Germinal center (tissue), 1 donor: ENCODE measurements around the gene HS6ST2.
A peak's percentile ranks its signal among the peaks of the same experiment; 100 is the strongest.

ENCODE experiments used
- DNase-seq: peaks from one replicate; pipeline ENCODE4 v3.0.0; 2012; ENCODE audit warnings: mixed read lengths, low spot score

Gene HS6ST2

DNA sequence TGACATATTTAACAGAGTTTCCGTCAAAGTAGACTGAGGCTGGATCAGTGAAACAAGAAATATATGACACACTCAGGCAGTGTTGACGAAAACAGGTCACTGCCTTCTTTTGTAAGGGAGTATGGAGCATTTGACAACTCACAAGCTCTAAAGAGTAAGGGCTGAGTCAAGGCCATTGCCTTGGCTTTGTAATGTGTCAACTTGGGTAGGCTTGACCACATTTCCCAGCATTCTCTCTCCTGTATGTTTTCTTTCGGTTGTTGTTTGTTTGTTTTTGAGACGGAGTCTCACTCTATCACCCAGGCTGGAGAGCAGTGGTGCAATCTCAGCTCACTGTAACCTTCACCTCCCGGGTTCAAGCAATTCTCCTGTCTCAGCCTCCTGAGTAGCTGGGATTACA lies 344.6 kb downstream of the HS6ST2 start:
- DNase-seq, result no peak

DNA sequence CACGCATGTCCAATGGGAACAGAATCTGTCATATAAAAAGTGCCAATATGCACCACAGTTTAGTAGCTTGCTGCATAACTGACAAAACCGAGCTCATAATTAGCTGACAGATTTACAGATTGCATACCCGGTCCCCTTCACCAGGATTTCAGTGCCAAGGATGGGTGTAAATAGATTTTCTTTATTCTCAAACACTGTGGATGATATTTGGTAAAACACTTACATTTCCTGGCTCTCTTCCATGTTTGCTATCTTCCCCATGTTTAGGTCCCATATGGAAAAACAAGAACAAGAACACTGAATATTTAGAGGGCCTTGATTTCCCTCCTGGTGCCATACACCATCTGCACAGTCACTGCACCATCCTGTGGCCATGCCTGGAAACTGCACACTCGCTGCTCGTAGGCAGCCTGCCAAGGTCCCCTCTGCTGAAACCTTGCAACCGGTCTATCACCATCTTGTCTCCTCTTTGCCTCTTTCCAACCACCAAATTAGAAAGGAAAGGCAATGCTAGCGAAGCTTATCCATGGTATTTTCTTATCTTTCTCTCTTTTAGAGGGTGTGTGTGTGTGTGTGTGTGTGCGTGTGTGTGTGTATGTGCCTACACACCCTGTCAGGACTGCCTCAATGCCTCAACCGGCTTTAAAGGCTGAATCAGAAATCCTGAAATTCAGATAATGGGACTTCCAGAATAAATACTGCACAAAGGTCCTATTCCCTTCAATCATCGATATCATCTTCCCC lies 345.4 kb downstream of the HS6ST2 start:
- peak; percentile 9 for DNase-seq

DNA sequence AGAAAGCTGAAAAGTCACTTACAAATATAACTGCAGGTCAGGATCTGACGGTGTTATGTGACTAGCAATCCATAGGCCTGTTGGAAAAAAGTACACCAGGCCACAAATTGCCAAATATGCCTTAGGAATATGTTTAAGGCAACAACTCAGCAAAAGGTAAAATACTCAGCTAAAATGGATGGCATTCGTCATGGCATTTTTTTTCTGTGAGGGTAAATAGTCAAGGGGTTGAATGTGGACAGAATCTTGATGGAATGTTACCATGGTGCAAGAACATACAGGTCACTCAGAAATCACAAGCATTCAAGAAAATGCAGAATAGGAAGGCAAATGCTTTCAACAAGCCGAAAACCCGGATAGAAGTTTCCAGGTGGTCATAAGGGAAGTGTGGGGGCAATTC lies 347.9 kb downstream of the HS6ST2 start:
- no peak for DNase-seq

DNA sequence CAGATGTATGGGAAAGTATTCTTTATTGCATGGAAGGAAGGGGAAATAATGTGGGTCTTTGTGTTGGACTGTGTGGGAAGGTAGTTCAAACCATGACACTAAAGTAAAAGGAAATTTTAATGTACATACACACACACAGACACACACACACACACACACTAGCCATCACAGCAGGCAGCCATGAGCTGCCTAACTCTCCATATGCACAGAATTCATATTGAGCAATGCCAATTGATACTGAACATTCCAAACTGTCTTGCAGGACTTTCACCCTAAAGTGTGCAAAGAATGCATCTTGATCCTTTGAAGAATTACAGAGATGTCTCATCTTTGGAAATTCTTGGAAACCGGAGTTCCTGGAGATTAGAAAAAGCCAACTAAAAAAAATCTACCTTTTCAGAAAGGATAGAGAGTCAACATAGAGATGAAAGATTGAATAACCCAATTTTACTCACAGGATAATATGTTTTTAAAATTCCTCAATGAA lies 349.0 kb downstream of the HS6ST2 start:
- DNase-seq, result no peak

DNA sequence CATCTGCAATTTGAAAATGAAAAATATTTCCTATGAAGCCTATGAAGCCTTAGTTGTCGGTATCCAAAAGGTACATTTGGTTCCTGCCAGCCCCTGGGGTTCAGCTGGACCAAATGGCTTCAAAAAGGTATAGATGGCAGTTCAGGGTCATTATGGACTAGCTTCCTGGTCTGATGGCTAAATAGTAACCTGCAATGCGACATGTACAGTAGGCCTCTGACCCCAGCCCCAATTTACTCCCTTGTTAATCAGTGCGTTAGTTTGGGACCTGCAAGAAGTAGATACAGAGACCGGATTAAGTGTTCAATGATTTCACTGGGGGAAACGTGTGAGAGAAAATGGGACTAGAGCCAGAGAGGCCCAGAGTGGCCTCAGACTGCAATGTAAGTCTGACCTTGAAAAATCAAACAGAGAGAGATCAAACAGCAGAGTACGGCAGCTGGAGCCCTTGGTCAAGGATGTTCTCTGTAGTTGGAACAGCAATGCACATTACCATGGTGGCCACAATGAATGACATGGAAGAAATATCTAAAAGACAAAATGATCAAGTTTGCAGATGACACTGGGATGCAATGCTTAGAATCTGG lies 354.6 kb downstream of the HS6ST2 start:
- no peak for DNase-seq

DNA sequence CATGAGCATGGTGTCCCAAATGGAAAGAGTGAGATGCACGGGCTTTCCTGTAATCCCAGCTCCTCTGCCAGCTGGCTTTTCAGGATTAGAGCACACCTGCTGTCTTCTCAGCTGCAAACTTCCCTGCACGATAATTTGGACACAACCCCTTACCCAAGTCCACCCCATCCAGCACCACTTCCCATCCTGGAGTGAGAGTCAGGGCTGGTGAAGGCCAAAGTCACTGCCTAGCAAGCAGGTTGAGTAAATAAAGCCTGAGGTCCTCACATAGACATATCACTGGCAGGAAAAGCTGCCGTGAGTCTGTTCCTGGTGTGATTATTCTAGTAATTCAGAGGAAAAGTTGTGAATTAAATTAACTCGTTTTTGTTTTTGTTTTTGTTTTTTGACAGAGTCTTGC lies 355.7 kb downstream of the HS6ST2 start:
- no peak for DNase-seq

DNA sequence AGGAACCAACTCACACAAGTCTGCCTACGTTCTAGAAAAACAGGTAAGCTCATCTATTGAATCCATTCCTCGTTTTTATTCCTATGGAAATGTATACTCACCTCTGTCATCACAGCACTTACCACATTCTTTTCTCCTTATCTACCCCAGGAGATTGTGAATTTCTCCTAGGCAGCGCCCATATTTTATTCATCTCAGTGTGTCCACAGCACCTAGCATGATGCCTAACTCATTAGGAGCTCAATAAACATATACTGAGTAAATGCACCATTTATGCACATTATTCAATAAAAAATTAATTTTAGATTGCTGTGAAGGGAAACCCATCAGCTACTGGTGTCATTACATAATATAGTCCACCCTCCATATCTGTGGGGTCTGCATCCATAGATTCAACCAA lies 363.4 kb downstream of the HS6ST2 start:
- no peak for DNase-seq

DNA sequence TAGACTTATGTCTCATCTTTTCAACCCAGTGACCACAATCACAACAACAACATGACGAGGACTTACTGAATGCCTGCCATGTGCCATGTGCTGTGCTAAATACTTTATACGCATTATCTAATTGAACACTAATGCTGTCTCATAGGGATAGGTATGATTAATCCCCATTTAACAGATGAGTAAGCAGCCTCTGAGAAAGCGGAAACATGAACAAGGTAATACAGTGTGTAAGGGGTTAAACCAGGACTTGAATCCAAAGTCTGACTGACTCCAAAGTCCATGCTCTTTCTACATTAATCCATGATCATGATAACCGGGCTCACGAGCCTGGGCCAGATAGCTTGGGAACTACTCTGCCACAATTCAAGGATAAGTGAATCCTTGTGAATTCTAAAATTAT lies 364.3 kb downstream of the HS6ST2 start:
- no peak for DNase-seq

DNA sequence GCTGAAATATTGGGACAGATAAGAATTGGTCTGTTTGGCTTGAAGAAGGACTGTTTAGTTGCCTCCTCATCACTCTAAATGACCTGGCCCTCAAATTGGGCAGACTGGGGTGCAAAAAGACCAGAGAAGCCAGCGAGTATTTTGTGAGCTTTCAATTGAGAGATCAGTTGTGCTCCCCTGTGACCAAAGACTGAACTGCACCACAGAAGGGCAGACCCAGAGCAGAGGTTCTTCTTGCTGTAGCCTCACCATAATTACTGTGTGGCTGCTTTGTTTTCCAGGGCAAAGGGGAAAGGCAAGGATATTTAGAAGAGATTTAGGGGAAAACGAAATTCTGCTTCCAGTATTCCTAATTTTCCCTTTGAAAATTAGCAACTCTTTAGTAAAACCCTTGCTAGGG lies 365.5 kb downstream of the HS6ST2 start:
- peak; percentile 3 for DNase-seq

DNA sequence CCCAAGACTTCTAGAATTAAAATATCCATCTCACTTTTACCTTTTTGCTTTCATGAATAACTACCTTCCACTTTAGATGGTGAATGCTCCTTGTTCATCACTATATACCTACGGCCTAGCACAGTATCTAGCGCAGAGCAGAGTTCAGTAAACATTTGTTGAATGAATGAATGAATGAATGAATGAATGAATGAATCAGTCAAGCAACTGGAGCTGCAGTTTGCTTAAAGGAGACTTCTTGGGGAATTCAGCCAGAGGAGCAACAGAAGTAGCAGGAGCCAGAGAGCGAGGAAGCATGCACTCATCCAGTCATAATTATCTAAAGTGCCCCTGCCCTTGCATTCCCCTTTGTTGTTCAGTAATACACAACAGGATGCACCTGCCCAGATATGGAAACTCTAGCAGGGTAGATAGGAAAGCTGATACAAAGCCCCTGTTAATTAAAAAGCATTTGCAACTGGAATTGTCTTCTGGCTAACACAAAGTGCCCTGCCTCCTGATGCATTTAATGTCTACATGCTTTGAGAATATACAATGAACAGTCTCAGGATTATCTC lies 366.6 kb downstream of the HS6ST2 start:
- no peak for DNase-seq

DNA sequence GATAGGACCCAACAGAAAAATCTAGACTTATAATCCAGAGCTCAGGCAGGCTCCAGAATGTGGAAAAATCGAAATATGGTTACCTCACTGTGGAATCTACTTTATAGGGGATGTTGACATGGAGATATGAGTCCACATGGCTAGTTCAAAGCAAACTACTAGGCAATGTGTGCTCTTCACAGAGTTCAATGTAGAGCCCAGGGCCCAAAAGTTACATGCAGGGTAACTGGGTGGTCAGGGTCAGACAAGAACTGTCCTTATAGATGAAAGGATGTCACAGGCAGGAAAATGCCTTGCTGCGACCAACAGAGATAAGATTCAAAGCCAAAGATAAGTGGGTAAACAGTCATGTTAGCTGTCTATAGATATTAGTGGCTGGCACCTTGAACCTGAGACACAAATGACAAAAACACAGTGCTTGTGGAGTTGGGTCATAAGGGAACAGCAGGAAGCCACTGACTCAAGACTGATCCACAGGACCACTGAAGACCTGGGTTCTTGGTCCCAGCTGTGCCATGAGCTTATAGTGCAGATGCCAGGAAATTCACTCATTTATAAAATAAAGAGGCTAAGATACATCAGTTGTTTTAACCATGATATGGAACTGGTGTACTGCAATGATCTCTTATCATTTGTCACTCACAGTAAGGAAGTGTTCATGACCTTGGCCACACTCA lies 367.9 kb downstream of the HS6ST2 start:
- no peak for DNase-seq

DNA sequence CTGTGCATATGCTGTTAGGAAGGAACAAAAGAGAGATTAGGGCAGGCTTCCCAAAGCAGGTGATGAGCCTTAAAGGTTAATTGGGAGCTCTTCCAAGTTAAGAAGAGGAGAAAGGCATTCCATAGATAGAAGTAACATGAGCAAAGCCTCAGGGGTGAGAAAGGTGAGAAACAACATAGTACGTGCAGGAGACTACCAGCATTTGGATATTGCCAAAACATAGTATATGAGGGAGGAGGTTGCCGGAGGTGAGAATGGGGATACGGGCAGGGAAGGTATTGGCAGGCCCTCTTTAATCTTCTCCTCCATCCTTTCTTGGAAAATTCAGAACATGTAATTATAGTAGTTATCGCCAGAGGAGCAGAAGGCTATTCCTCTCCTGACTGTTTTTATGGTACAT lies 373.5 kb downstream of the HS6ST2 start:
- no peak for DNase-seq

DNA sequence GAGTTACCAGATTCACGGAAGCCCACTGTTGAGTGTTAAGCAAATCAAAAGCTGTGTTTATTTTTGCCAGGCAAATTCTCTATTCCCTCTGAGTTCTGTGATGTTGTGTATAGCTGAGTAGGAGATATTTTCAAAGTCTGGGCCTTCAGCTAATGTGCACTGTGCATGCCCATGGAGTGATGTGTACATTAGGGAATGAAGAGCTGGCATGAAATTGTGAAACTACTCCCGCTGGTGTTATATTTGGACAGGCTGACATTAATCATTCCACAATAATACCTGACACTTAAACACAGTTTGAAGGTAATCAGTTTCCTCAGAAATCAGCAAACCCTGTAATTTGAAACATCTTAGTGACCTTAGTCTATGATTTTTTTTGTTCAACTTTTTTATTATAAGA lies 381.5 kb downstream of the HS6ST2 start:
- no peak for DNase-seq
